Body of pancreas (tissue), 4 donors: ENCODE results near the gene ATAD5. TPM values are rescaled to one million over a fixed set of nuclear protein-coding genes. Genes with fewer than 3 reads are reported as not detected.
A peak's percentile ranks its signal among the peaks of the same experiment; 100 is the strongest.
"Not testable (repeated sequence)": the region's sequence is repeated elsewhere in the genome, so short reads cannot be mapped to it uniquely, and the experiment has no call there.

Experiments used
- ATAC-seq: fragments of 150-250 bp; one replicate; pipeline ENCODE4 v1.9.1; 2016
- DNase-seq, 4 donors: peaks; one replicate each; pipeline ENCODE4 v3.0.0-alpha.2; 2019
- H3K27ac ChIP-seq, 4 donors: fragments of 200-600 bp; sonication (generic); 1 replicate in 3 of 4; 2 replicates in 1 of 4; pipeline versions ENCODE4 v1.5.1 to v1.6.1; 2016 to 2019; ENCODE audit warnings: mild to moderate bottlenecking in 1 of 4, mixed read lengths in 1 of 4, moderate library complexity in 1 of 4
- H3K27me3 ChIP-seq, 2 donors: fragments of 200-600 bp; sonication (generic); one replicate each; pipeline ENCODE4 v1.6.0; 2016; ENCODE audit warnings: mild to moderate bottlenecking in 1 of 2
- H3K36me3 ChIP-seq, 2 donors: fragments of 200-600 bp; sonication (generic); replicated peaks in 1 of 2; 2 replicates each; pipeline ENCODE4 v1.5.1; 2016; ENCODE audit warnings: low read depth in 2 of 2; ENCODE audit not compliant: insufficient read depth in 1 of 2
- H3K4me1 ChIP-seq: fragments of 200-600 bp; sonication (generic); one replicate; pipeline ENCODE4 v1.6.0; 2016
- H3K4me3 ChIP-seq, 2 donors: fragments of 200-600 bp; sonication (generic); 1 replicate in 1 of 2; 2 replicates in 1 of 2; pipeline ENCODE4 v1.5.1; 2016 to 2019
- H3K9me3 ChIP-seq, 3 donors: fragments of 200-600 bp; sonication (generic); 1 replicate in 2 of 3; 2 replicates in 1 of 3; pipeline ENCODE4 v1.5.1; 2016
- POLR2A ChIP-seq, 3 donors: fragments of 450-650 bp; IDR thresholded peaks; one replicate each; pipeline ENCODE4 v1.6.1; 2016; ENCODE audit warnings: antibody characterized with exemption in 3 of 3, mild to moderate bottlenecking in 2 of 3
- WGBS, 2 donors: methylation state at CpG; one replicate each; pipeline ENCODE4 v1.1.5; 2017; 5-methylcytosine and 5-hydroxymethylcytosine counted together
- intact Hi-C: fragments of 100-400 bp; cut with DNase I; formaldehyde crosslinking; loops from one replicate; pipeline ENCODE4 v1.15.1; 2023
- total RNA-seq, 2 donors: library from RNA; depleted of rRNA; stranded (reverse); fragments of >200 nt; gene quantifications; one replicate each; pipeline ENCODE4 v1.1.0, GENCODE V29; 2016
- TF ChIP-seq, protein P1 (sequence below), 7 experiments: fragments of 450-650 bp in 4 of 7; fragments of 200-600 bp in 3 of 7; sonication (generic) in 3 of 7; IDR thresholded peaks; one replicate each; pipeline ENCODE4 v1.5.1; 2016 to 2019; ENCODE audit warnings: antibody characterized with exemption in 7 of 7

ATAD5 gene
- total RNA-seq, 2 donors from 2014 or later = 1.0 to 1.6 TPM

DNA sequence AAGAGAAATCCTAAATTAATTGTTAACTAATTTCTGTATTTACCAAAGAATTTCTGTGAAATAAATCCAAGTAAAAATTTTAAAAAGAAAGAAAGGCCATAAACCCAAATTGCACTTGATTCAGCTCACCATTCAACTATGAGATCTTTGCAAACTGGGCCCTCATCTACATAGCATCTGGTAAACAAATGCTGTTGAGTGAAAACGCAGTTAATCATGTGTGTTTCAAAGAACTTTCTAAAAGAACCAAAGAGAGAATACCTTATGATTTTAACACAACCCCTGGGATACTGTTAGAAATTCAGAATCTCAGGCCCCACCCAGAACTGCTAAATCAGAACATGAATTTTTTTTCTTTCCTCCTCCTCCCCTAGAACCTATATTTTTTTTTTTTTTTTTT lies 23.9 kb upstream of the ATAD5 start:
- Histone ChIP-seq H3K27ac (no peak overlapping the region), H3K36me3 (no peaks in the 10 kb centered on the region), H3K4me1 (no peaks in the 10 kb centered on the region), H3K27me3 (no peaks in the 10 kb centered on the region), H3K4me3 (no peak overlapping the region), H3K9me3 (no peaks in the 10 kb centered on the region)
- 64 to 90% methylated on average over 1 of the region's 1 CpG for WGBS, 2 donors
- DNase-seq (no peak), ATAC-seq (no peak)
- TF ChIP-seq, protein P1, sequence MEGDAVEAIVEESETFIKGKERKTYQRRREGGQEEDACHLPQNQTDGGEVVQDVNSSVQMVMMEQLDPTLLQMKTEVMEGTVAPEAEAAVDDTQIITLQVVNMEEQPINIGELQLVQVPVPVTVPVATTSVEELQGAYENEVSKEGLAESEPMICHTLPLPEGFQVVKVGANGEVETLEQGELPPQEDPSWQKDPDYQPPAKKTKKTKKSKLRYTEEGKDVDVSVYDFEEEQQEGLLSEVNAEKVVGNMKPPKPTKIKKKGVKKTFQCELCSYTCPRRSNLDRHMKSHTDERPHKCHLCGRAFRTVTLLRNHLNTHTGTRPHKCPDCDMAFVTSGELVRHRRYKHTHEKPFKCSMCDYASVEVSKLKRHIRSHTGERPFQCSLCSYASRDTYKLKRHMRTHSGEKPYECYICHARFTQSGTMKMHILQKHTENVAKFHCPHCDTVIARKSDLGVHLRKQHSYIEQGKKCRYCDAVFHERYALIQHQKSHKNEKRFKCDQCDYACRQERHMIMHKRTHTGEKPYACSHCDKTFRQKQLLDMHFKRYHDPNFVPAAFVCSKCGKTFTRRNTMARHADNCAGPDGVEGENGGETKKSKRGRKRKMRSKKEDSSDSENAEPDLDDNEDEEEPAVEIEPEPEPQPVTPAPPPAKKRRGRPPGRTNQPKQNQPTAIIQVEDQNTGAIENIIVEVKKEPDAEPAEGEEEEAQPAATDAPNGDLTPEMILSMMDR (IDR thresholded peaks at IDR 0.05) = no peak
- intact Hi-C loops = no loop called here

DNA sequence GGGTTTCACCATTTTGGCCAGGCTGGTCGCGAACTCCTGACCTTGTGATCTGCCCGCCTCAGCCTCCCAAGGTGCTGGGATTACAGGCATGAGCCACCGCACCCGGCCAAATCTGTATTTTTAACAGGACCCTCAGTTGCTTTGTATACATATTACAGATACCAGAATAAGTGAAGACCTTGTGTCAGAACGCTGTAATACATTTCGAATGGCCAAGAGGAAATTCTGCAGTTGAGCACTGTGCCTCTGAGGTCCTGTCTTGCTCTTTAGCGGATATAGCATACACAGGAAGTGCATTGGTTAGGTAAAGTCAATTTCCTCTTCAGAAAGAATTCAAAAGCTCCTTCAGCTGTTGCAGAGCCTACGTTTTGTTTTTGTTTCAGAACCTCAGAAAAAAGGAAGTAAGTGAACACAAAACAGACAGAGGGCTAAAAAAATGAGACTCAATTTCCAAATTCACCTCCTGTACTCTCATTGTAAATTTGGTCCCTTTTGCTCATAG lies 22.9 kb upstream of the ATAD5 start:
- H3K4me1 ChIP-seq = no peaks in the 10 kb centered on the region
- intact Hi-C loops = no loop called here
- H3K36me3 ChIP-seq = no peaks in the 10 kb centered on the region
- 68 to 89% methylated on average over 8 to 9 of the region's 9 CpGs for WGBS, 2 donors
- DNase-seq (peak in 1 of 4 donors; percentile 19), ATAC-seq (no peak)
- H3K27ac ChIP-seq = peak overlapping the region in 1 of 4 donors; percentile 51
- no peaks in the 10 kb centered on the region for H3K27me3 ChIP-seq
- H3K9me3 ChIP-seq = no peaks in the 10 kb centered on the region
- TF ChIP-seq, protein P1 (IDR thresholded peaks at IDR 0.05) = no peak
- TF ChIP-seq POLR2A (IDR thresholded peaks at IDR 0.05) = no peak
- no peak overlapping the region for H3K4me3 ChIP-seq

DNA sequence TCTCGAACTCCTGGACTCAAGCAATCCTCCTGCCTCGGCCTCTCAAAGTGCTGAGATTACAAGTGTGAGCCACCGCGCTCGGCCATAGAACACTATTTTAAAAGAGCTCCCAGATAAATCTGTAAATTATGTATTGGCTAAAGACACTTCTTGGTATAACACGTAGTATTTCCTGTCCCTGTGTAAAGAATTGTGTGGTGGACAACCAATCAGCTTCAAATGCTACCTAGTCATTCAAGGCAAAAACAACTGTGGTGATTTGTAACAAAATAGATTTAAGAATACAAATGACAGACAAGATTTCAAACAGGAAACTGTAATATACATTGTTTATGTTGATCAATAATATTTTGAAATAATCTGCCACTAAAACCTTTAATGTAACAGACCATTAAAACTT lies 21.9 kb upstream of the ATAD5 start:
- Histone ChIP-seq H3K4me3 (no peak overlapping the region), H3K4me1 (no peaks in the 10 kb centered on the region), H3K9me3 (no peaks in the 10 kb centered on the region), H3K27me3 (no peaks in the 10 kb centered on the region), H3K36me3 (no peaks in the 10 kb centered on the region), H3K27ac (peak overlapping the region in 1 of 4 donors; percentile 51)
- WGBS, 2 donors = 85 to 94% methylated on average over 6 of the region's 6 CpGs
- TF ChIP-seq, protein P1 (IDR thresholded peaks at IDR 0.05) = no peak
- DNase-seq (no peak), ATAC-seq (no peak)
- intact Hi-C loops = no loop called here

DNA sequence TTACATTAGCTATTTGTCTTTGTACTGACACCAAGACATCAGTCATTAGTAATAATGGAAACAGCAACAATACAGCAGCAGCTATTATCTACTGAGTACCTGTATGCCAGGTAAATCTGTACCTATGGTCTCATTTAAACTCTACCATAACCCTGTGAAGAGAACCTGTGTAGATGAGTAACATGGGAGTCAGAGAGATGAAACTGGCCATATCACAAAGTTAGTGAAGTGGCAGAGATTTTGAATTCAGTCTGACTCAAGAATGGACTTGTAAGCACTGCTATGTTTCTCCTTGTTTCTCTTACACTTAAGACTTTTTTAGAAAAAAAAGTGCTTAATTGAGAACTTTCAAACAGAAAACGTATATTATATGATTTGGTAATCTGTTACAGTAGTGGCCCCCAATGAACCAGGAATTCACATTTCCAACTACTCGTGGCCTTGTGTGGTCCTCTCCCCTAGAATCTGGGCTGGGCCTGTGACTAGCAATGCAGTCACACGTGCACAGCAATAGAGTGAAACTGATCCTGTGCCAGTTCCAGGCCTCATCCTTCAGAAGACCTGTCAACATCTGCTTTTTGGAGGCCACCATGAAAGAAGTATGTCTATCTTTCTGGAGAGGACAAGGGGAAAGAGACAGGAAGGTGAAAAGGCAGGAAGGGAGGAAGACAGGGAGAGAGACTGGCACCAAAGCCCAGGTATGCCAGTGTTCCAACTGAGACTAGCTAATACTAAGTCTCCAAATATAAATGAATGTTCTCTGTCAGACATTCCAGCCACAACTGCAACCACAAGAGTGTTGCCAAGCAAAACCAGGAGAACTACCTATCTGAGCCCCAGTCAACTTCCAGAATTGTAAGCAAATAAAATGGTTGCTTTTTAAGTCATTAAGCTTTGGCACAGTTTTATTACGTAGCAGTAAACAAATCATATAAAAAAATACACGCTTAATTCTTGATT lies 19.3 kb upstream of the ATAD5 start:
- ATAC-seq = no peak
- H3K27ac ChIP-seq = no peak overlapping the region
- no peak overlapping the region for H3K4me3 ChIP-seq
- no peak for TF ChIP-seq POLR2A (IDR thresholded peaks at IDR 0.05)
- TF ChIP-seq, protein P1 (IDR thresholded peaks at IDR 0.05) = no peak
- 65 to 68% methylated on average over 5 of the region's 5 CpGs for WGBS, 2 donors
- no peak for DNase-seq
- H3K36me3 ChIP-seq = no peaks in the 10 kb centered on the region
- H3K27me3 ChIP-seq = no peaks in the 10 kb centered on the region
- no peaks in the 10 kb centered on the region for H3K4me1 ChIP-seq
- no peaks in the 10 kb centered on the region for H3K9me3 ChIP-seq
- intact Hi-C loops = no loop called here

DNA sequence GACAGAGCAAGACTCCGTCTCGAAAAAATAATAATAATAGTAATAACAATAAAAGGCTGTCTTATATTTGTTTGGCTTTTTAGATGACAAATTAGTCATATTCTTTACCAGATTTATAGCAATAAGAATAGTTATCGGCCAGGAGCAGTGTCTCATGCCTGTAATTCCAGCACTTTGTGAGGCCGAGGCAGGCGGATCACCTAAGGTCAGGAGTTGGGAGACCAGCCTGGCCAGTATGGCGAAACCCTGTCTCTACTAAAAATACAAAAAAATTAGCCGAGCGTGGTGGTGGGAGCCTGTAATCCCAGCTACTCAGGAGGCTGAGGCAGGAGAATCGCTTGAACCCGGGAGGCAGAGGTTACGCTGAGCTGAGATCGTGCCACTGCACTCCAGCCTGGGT lies 17.5 kb upstream of the ATAD5 start:
- H3K4me3 ChIP-seq, intact Hi-C loops, H3K27me3 ChIP-seq, H3K27ac ChIP-seq, H3K36me3 ChIP-seq, H3K9me3 ChIP-seq, H3K4me1 ChIP-seq, ATAC-seq, DNase-seq: not testable (repeated sequence)
- 88 to 93% methylated on average over 12 of the region's 12 CpGs for WGBS, 2 donors

DNA sequence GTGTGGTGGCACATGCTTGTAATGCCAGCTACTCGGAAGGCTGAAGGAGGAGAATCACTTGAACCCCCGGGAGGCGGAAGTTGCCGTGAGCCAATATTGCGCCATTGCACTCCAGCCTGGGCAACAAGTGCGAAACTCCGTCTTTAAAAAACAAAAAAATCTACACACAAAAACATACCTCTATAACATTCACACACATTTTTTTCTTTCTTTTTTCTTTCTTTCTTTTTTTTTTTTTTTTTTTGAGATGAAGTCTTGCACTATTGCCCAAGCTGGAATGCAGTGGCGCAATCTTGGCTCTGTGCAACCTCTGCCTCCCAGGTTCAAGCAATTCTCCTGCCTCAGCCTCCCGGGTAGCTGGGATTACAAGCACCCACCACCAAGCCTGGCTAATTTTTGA lies 16.9 kb upstream of the ATAD5 start:
- H3K27ac ChIP-seq, intact Hi-C loops, H3K4me3 ChIP-seq, H3K9me3 ChIP-seq, ATAC-seq, H3K36me3 ChIP-seq, H3K4me1 ChIP-seq, H3K27me3 ChIP-seq: not testable (repeated sequence)
- WGBS, 2 donors = 90 to 97% methylated on average over 7 to 9 of the region's 9 CpGs
- peak in 1 of 4 donors; percentile 19 for DNase-seq
